Measurements from ENCODE around the gene FOXJ1.

GRCh38 chr17:76107509-76107908 lies 33.5 kb downstream of the FOXJ1 start:
- TF ChIP-seq CTCF (IDR thresholded peaks at IDR 0.05), result peak in 2 of 3 experiments; percentile 11 to 17
- TF ChIP-seq POLR2A (IDR thresholded peaks at IDR 0.05), result no peak

All from testis (tissue), 2 donors.